Measurements from ENCODE around the gene DES.

Gene DES

DNA sequence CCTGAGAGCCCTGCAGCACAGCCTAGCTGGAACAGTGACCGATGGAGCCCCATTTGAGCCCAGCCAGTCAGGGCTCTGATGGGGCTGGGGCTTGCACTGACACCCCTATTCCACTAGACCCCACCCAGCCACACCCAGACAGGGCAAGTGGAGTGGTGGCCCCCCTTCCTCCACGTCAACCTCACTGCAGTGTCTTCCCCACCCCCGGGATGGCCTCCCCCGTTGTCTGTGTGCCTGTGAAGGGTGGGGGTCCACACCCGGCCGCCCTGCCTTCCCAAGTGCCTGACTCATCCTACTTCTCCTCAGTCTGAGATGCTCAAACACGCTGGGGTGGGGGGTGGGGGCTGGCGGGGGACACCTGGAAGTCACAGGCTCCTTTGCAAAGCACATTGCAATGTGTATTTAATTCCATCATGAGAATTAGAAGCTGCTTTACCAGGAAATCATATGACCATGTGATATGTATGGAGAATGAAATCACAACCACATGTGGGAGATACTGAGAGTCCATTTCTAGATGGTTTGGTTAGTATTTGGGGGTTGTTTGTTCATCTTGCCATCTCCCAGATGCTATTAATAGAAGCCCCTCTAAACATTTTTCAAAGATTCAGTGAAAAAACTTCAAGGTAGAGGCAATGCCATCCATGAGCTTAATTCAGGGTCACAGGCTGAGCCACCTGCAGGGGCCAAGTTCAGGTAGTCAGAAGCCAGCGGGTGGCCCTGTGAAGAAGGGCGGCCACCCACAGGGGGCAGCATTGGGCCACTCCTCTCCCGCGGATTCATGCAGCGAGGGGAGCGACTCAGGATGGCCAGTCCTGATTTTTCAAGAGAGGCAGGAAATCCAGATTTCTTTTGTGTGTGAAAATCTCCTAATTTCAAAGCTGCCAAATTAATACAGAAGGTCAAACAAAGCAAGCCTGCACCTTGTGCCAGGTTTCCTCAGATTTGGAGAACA is 57.8 kb downstream of the DES start:
- DNase-seq, result no peak

Measured in NCI-H187 treated with DMSO at 0.1 percent for 48 hours (cell line).